Measurements from ENCODE around the gene LMF1.

LMF1 gene

GRCh38 chr16:877242-878071 is 93.3 kb downstream of the LMF1 start:
- no peak for DNase-seq

- DNase-seq, result no peak
Measured at GRCh38 chr16:876523-877241, 94.1 kb downstream of the LMF1 start.

GRCh38 chr16:876041-876335 is 94.8 kb downstream of the LMF1 start:
- DNase-seq, result no peak

GRCh38 chr16:875182-876040 is 95.4 kb downstream of the LMF1 start:
- no peak for DNase-seq

GRCh38 chr16:874366-875181 is 96.2 kb downstream of the LMF1 start:
- no peak for DNase-seq

- no peak for DNase-seq
Measured at GRCh38 chr16:873889-874288, 96.9 kb downstream of the LMF1 start.

- no peak for DNase-seq
Measured at GRCh38 chr16:873243-873661, 97.5 kb downstream of the LMF1 start.

GRCh38 chr16:872436-873242 is 98.1 kb downstream of the LMF1 start:
- no peak for DNase-seq

- DNase-seq, result no peak
Measured at GRCh38 chr16:871562-872345, 99.0 kb downstream of the LMF1 start.

GRCh38 chr16:870856-871561 is 99.8 kb downstream of the LMF1 start:
- DNase-seq, result no peak

GRCh38 chr16:869823-870641 is 100.8 kb downstream of the LMF1 start:
- no peak for DNase-seq

- no peak for DNase-seq
Measured at GRCh38 chr16:868846-869822, 101.7 kb downstream of the LMF1 start.

GRCh38 chr16:868386-868755 is 102.4 kb downstream of the LMF1 start:
- no peak for DNase-seq

GRCh38 chr16:867421-868385 is 103.1 kb downstream of the LMF1 start:
- DNase-seq, result no peak

GRCh38 chr16:866252-866896 is 104.4 kb downstream of the LMF1 start:
- DNase-seq, result no peak

- DNase-seq, result no peak
Measured at GRCh38 chr16:865026-865425, 105.8 kb downstream of the LMF1 start.

Measured in T1000 (cell line).